ENCODE measurements around the gene TOM1. TPM values are rescaled to one million over a fixed set of nuclear protein-coding genes. Genes with fewer than 3 reads are reported as not detected.

The TOM1 gene
- total and polyA plus RNA-seq, 2 donors (not counting 1 experiment from before 2014, with no cell fraction given) = 25.3 to 53.2 TPM

- Mint-ChIP-seq H3K27ac (no peak overlapping the region), H3K9me3 (ENCODE audit: insufficient read depth) (no peaks in the 10 kb centered on the region), H3K27me3 (no peaks in the 10 kb centered on the region), H3K4me1 (peaks cover 32% of the 10 kb centered on the region), H3K4me3 (no peak overlapping the region)
- ChIA-PET POLR2A (no interaction called here), CTCF (interaction anchor here (1.8 to 13.9 kb wide), 3 partner anchors 61 to 235 kb away, joined by 4 to 311 read pairs (median 136); no protein-coding TSS in a partner anchor)
- H3K4me1 ChIP-seq (ENCODE audit: control insufficient read depth in 2 of 2, insufficient read depth in 2 of 2, low read length in 2 of 2) = peaks cover 21 to 29% of the 10 kb centered on the region in 2 donors
- peaks cover 0 to 6% of the 10 kb centered on the region in 2 experiments for H3K36me3 ChIP-seq (replicated peaks in 1 of 2; ENCODE audit: control extremely low read depth in 1 of 2, control insufficient read depth in 1 of 2, extremely low read depth in 1 of 2, insufficient read depth in 2 of 2, low read length in 1 of 2)
- H3K9me3 ChIP-seq (ENCODE audit: control extremely low read depth in 1 of 3, control insufficient read depth in 2 of 3, insufficient read depth in 1 of 3, low read length in 2 of 3) = no peaks in the 10 kb centered on the region
- no peaks in the 10 kb centered on the region for H3K79me2 ChIP-seq (ENCODE audit: control insufficient read depth, insufficient read depth, low read length)
- no peaks in the 10 kb centered on the region for H3K27me3 ChIP-seq (replicated peaks in 1 of 4; ENCODE audit: control extremely low read depth in 1 of 4, control insufficient read depth in 3 of 4, insufficient read depth in 4 of 4, low read length in 3 of 4)
- H4K20me1 ChIP-seq (ENCODE audit: control insufficient read depth, insufficient read depth, low read length, poor library complexity, severe bottlenecking) = no peaks in the 10 kb centered on the region
- H3K4me3 ChIP-seq (ENCODE audit: control extremely low read depth in 1 of 5, extremely low read depth in 1 of 5, insufficient read depth in 1 of 5, low read depth in 2 of 5, low read length in 4 of 5) = no peak overlapping the region
- DNase-seq (no peak), ATAC-seq (ENCODE audit: low read depth) (no peak)
- no peak for TF ChIP-seq CTCF (IDR thresholded peaks at IDR 0.05)
- no peak for TF ChIP-seq EZH2 (IDR thresholded peaks at IDR 0.05; ENCODE audit: borderline replicate concordance, insufficient read depth, low read depth, low read length, poor library complexity, severe bottlenecking)
- intact Hi-C loops (cut with micrococcal nuclease) = no loop called here
- no peak overlapping the region for H3K4me2 ChIP-seq (replicated peaks; ENCODE audit: low read depth, low read length, poor library complexity, severe bottlenecking)
- H2AFZ ChIP-seq (ENCODE audit: insufficient read depth, low read depth, low read length, poor library complexity, severe bottlenecking) = no peak overlapping the region
- no peak overlapping the region for H3K9ac ChIP-seq (ENCODE audit: low read length)
- H3K27ac ChIP-seq (ENCODE audit: low read length in 2 of 2) = no peak overlapping the region
- WGBS (ENCODE audit: insufficient coverage) = 98% methylated on average over 7 of the region's 10 CpGs
Observed at GRCh38 chr22:35347462-35347861, 47.8 kb downstream of the TOM1 start.

GRCh38 chr22:35348026-35348590, 48.4 kb downstream of the TOM1 start:
- H3K27ac Mint-ChIP-seq = no peak overlapping the region

More at GRCh38 chr22:35348026-35348590, 48.4 kb downstream of the TOM1 start:
- H3K4me3 Mint-ChIP-seq = no peak overlapping the region
- Histone ChIP-seq H3K4me1 (ENCODE audit: control insufficient read depth in 2 of 2, insufficient read depth in 2 of 2, low read length in 2 of 2) (peaks cover 27 to 35% of the 10 kb centered on the region in 2 donors), H3K27ac (ENCODE audit: low read length in 2 of 2) (no peak overlapping the region), H4K20me1 (ENCODE audit: control insufficient read depth, insufficient read depth, low read length, poor library complexity, severe bottlenecking) (no peaks in the 10 kb centered on the region), H3K4me3 (ENCODE audit: control extremely low read depth in 1 of 5, extremely low read depth in 1 of 5, insufficient read depth in 1 of 5, low read depth in 2 of 5, low read length in 4 of 5) (no peak overlapping the region), H2AFZ (ENCODE audit: insufficient read depth, low read depth, low read length, poor library complexity, severe bottlenecking) (no peak overlapping the region), H3K4me2 (replicated peaks; ENCODE audit: low read depth, low read length, poor library complexity, severe bottlenecking) (no peak overlapping the region), H3K27me3 (replicated peaks in 1 of 4; ENCODE audit: control extremely low read depth in 1 of 4, control insufficient read depth in 3 of 4, insufficient read depth in 4 of 4, low read length in 3 of 4) (no peaks in the 10 kb centered on the region), H3K36me3 (replicated peaks in 1 of 2; ENCODE audit: control extremely low read depth in 1 of 2, control insufficient read depth in 1 of 2, extremely low read depth in 1 of 2, insufficient read depth in 2 of 2, low read length in 1 of 2) (peaks cover 0 to 4% of the 10 kb centered on the region in 2 experiments), H3K9me3 (ENCODE audit: control extremely low read depth in 1 of 3, control insufficient read depth in 2 of 3, insufficient read depth in 1 of 3, low read length in 2 of 3) (no peaks in the 10 kb centered on the region), H3K9ac (ENCODE audit: low read length) (no peak overlapping the region), H3K79me2 (ENCODE audit: control insufficient read depth, insufficient read depth, low read length) (no peaks in the 10 kb centered on the region)
- POLR2A ChIA-PET = no interaction called here
- TF ChIP-seq EZH2 (IDR thresholded peaks at IDR 0.05; ENCODE audit: borderline replicate concordance, insufficient read depth, low read depth, low read length, poor library complexity, severe bottlenecking) = no peak
- no peak for TF ChIP-seq CTCF (IDR thresholded peaks at IDR 0.05)
- DNase-seq = no peak
- intact Hi-C loops (cut with micrococcal nuclease) = no loop called here
- no peak for ATAC-seq (ENCODE audit: low read depth)
- no peaks in the 10 kb centered on the region for H3K9me3 Mint-ChIP-seq (ENCODE audit: insufficient read depth)
- CTCF ChIA-PET = interaction anchor here (0.9 to 13.9 kb wide), 5 partner anchors 49 to 776 kb away, joined by 3 to 311 read pairs (median 4); partner anchors contain the start of gene TOM1
- H3K27me3 Mint-ChIP-seq = no peaks in the 10 kb centered on the region
- H3K4me1 Mint-ChIP-seq = peaks cover 39% of the 10 kb centered on the region
- WGBS (ENCODE audit: insufficient coverage) = 96% methylated on average over 17 of the region's 18 CpGs

All from B cell (primary cell).